Esophagus mucosa (tissue), 1 donor: ENCODE data around the gene ARL16. TPM values are rescaled to one million over a fixed set of nuclear protein-coding genes. Genes with fewer than 3 reads are reported as not detected.
"Not testable (repeated sequence)": the region's sequence is repeated elsewhere in the genome, so short reads cannot be mapped to it uniquely, and the experiment has no call there.

ENCODE experiments used
- ATAC-seq: fragments of 200-7000 bp; cut with Tn5 transposase; one replicate; pipeline ENCODE4 v1.9.1; 2020
- total RNA-seq: library from RNA; stranded (reverse); gene quantifications from one replicate; pipeline ENCODE4 v1.2.4, GENCODE V29; 2023
- donor health status: DM: yes; HTN: yes; CAD: no.

Gene ARL16
- total RNA-seq, 1 donor from 2014 or later: 24.3 TPM

GRCh38 chr17:81695211-81695610, 11.6 kb upstream of the ARL16 start:
- ATAC-seq: no peak

- no peak for ATAC-seq
These were observed 11.2 kb upstream of the ARL16 start for GRCh38 chr17:81694810-81695209.

GRCh38 chr17:81693509-81694210, 10.1 kb upstream of the ARL16 start:
- ATAC-seq: no peak

- ATAC-seq: no peak
These were observed 8.0 kb upstream of the ARL16 start for GRCh38 chr17:81691608-81692007.

- ATAC-seq: no peak
These were observed 7.6 kb upstream of the ARL16 start for GRCh38 chr17:81691196-81691595.

- ATAC-seq: no peak
These were observed 7.0 kb upstream of the ARL16 start for GRCh38 chr17:81690549-81690948.

GRCh38 chr17:81690066-81690465, 6.5 kb upstream of the ARL16 start:
- no peak for ATAC-seq

- ATAC-seq: peak; percentile 1
These were observed 5.0 kb upstream of the ARL16 start for GRCh38 chr17:81688616-81689015.

GRCh38 chr17:81687770-81688541, 4.4 kb upstream of the ARL16 start:
- ATAC-seq: no peak

- ATAC-seq: no peak
These were observed 3.0 kb upstream of the ARL16 start for GRCh38 chr17:81686614-81687013.

GRCh38 chr17:81685108-81685507, 1.5 kb upstream of the ARL16 start:
- peak; percentile 65 for ATAC-seq

- peak; percentile 46 for ATAC-seq
These were observed 880 bp upstream of the ARL16 start for GRCh38 chr17:81684442-81684911.

GRCh38 chr17:81683208-81683583, 401 bp downstream of the ARL16 start:
- peak; percentile 5 for ATAC-seq

- ATAC-seq: no peak
These were observed 911 bp downstream of the ARL16 start for GRCh38 chr17:81682565-81683207.

- ATAC-seq: no peak
These were observed 1.9 kb downstream of the ARL16 start for GRCh38 chr17:81681672-81682071.

- ATAC-seq: no peak
These were observed 3.4 kb downstream of the ARL16 start for GRCh38 chr17:81680150-81680549.

- ATAC-seq: peak; percentile 10
These were observed 6.7 kb downstream of the ARL16 start for GRCh38 chr17:81676906-81677305.

- ATAC-seq: not testable (repeated sequence)
These were observed 7.9 kb downstream of the ARL16 start for GRCh38 chr17:81675515-81676221.

- no peak for ATAC-seq
These were observed 9.9 kb downstream of the ARL16 start for GRCh38 chr17:81673561-81674258.

- ATAC-seq: no peak
These were observed 10.6 kb downstream of the ARL16 start for GRCh38 chr17:81672954-81673353.

GRCh38 chr17:81672504-81672903, 11.1 kb downstream of the ARL16 start:
- no peak for ATAC-seq

- ATAC-seq: peak; percentile 60
These were observed 15.8 kb downstream of the ARL16 start for GRCh38 chr17:81667754-81668153.
